SK-N-SH treated with all-trans-retinoic acid at 6 μM for 48 hours (cell line): Measurements from ENCODE around the gene SUGP1.

Source experiments
- ATAC-seq: fragments of 200-7000 bp; cut with Tn5 transposase; 3 replicates; pipeline ENCODE4 v1.9.1; 2020; ENCODE audit warnings: mild to moderate bottlenecking, moderate library complexity
- ARNTL ChIP-seq: fragments of 450-650 bp; formaldehyde crosslinking; IDR thresholded peaks from 2 replicates; pipeline ENCODE4 v1.5.0; 2020; ENCODE audit warnings: low read depth, mild to moderate bottlenecking, moderate library complexity, borderline replicate concordance
- BACH2 ChIP-seq: fragments of 250-450 bp; sonication (Bioruptor Pico); IDR thresholded peaks from 2 replicates; pipeline ENCODE4 v1.9.0; 2021; ENCODE audit warnings: mild to moderate bottlenecking, borderline replicate concordance
- CSDC2 ChIP-seq: fragments of 250-450 bp; sonication (Bioruptor Pico); IDR thresholded peaks from 2 replicates; pipeline ENCODE4 v1.5.0; 2020; ENCODE audit warnings: mild to moderate bottlenecking, moderate library complexity
- ESRRG ChIP-seq: fragments of 250-450 bp; sonication (Bioruptor Pico); IDR thresholded peaks from 2 replicates; pipeline ENCODE4 v1.6.1; 2021; ENCODE audit warnings: mild to moderate bottlenecking
- GLIS3 ChIP-seq: fragments of 250-450 bp; sonication (Bioruptor Pico); IDR thresholded peaks from 2 replicates; pipeline ENCODE4 v1.5.0; 2020; ENCODE audit warnings: mild to moderate bottlenecking, moderate library complexity
- ISL1 ChIP-seq: fragments of 250-450 bp; sonication (Bioruptor Pico); IDR thresholded peaks from 2 replicates; pipeline ENCODE4 v2.1.2; 2022; ENCODE audit warnings: mild to moderate bottlenecking, moderate library complexity
- OSR1 ChIP-seq: fragments of 250-450 bp; sonication (Bioruptor Pico); IDR thresholded peaks from 2 replicates; pipeline ENCODE4 v1.8.0; 2022; ENCODE audit warnings: moderate library complexity, mild to moderate bottlenecking, inconsistent platforms
- PATZ1 ChIP-seq: fragments of 250-450 bp; sonication (Bioruptor Pico); IDR thresholded peaks from 2 replicates; pipeline ENCODE4 v1.8.0; 2020; ENCODE audit warnings: mild to moderate bottlenecking, moderate library complexity, borderline replicate concordance
- POU6F1 ChIP-seq: fragments of 250-450 bp; sonication (Bioruptor Pico); IDR thresholded peaks from 2 replicates; pipeline ENCODE4 v1.8.0; 2021; ENCODE audit warnings: low read depth, mild to moderate bottlenecking, moderate library complexity, borderline replicate concordance
- PPARA ChIP-seq: fragments of 250-450 bp; sonication (Bioruptor Pico); IDR thresholded peaks from 2 replicates; pipeline ENCODE4 v1.5.0; 2020; ENCODE audit warnings: mild to moderate bottlenecking, borderline replicate concordance
- RARB ChIP-seq: fragments of 250-450 bp; sonication (Bioruptor Pico); IDR thresholded peaks from 2 replicates; pipeline ENCODE4 v1.8.0; 2021; ENCODE audit warnings: mild to moderate bottlenecking, moderate library complexity
- SNAI2 ChIP-seq: fragments of 250-450 bp; sonication (Bioruptor Pico); IDR thresholded peaks from 2 replicates; pipeline ENCODE4 v1.5.0; 2020; ENCODE audit warnings: mild to moderate bottlenecking, moderate library complexity
- TCF4 ChIP-seq: fragments of 250-450 bp; sonication (Bioruptor Pico); IDR thresholded peaks from 2 replicates; pipeline ENCODE4 v1.8.0; 2021; ENCODE audit warnings: mild to moderate bottlenecking, moderate library complexity, borderline replicate concordance
- TOX ChIP-seq: fragments of 250-450 bp; sonication (Bioruptor Pico); IDR thresholded peaks from 2 replicates; pipeline ENCODE4 v1.8.0; 2021; ENCODE audit warnings: mild to moderate bottlenecking, moderate library complexity, borderline replicate concordance
- ZC3H10 ChIP-seq: fragments of 250-450 bp; sonication (Bioruptor Pico); IDR thresholded peaks from 2 replicates; pipeline ENCODE4 v1.5.1; 2021; ENCODE audit warnings: mild to moderate bottlenecking, moderate library complexity
- ZFP30 ChIP-seq: fragments of 450-650 bp; formaldehyde crosslinking; IDR thresholded peaks from 2 replicates; pipeline ENCODE4 v1.5.0; 2022; ENCODE audit warnings: mild to moderate bottlenecking, moderate library complexity
- ZNF70 ChIP-seq: fragments of 450-650 bp; formaldehyde crosslinking; IDR thresholded peaks from 2 replicates; pipeline ENCODE4 v1.5.0; 2020; ENCODE audit warnings: mild to moderate bottlenecking, moderate library complexity
- ZNF8 ChIP-seq: fragments of 450-650 bp; formaldehyde crosslinking; IDR thresholded peaks from 2 replicates; pipeline ENCODE4 v1.5.0; 2020; ENCODE audit warnings: mild to moderate bottlenecking, moderate library complexity
- TF ChIP-seq, protein P1 (sequence below): fragments of 250-450 bp; sonication (Bioruptor Pico); IDR thresholded peaks from 2 replicates; pipeline ENCODE4 v1.5.1; 2021; ENCODE audit warnings: mild to moderate bottlenecking, moderate library complexity
- TF ChIP-seq, protein P2 (sequence below): fragments of 250-450 bp; sonication (Bioruptor Pico); IDR thresholded peaks from 2 replicates; pipeline ENCODE4 v1.5.1; 2020; ENCODE audit warnings: low read depth, mild to moderate bottlenecking, moderate library complexity
- TF ChIP-seq, protein P3 (sequence below): fragments of 250-450 bp; sonication (Bioruptor Pico); IDR thresholded peaks from 2 replicates; pipeline ENCODE4 v1.5.0; 2020; ENCODE audit warnings: mild to moderate bottlenecking, moderate library complexity

SUGP1 gene

DNA sequence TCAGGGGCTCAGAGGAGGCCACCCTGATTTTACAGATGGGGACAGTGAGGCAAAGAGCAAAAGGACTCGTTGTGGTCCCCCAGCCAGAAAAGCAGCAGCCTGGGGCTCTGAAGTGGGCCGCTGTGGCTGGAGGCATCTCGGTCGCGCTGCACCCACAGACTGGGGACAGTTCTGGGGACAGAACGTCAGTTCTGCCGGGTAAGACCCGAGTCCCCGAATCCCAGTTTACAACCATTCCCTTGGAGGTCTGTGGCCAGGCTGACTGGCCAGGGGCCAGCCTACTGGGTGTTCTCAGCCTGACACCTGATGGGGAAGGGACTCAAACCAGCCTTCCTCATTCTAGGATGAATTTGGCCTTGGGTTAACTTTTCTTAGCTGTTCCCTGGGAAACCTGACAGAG, 14.1 kb downstream of the SUGP1 start:
- no peak for TF ChIP-seq TCF4 (CRISPR knock-in tag)
- no peak for TF ChIP-seq ZNF8
- TF ChIP-seq, protein P1, sequence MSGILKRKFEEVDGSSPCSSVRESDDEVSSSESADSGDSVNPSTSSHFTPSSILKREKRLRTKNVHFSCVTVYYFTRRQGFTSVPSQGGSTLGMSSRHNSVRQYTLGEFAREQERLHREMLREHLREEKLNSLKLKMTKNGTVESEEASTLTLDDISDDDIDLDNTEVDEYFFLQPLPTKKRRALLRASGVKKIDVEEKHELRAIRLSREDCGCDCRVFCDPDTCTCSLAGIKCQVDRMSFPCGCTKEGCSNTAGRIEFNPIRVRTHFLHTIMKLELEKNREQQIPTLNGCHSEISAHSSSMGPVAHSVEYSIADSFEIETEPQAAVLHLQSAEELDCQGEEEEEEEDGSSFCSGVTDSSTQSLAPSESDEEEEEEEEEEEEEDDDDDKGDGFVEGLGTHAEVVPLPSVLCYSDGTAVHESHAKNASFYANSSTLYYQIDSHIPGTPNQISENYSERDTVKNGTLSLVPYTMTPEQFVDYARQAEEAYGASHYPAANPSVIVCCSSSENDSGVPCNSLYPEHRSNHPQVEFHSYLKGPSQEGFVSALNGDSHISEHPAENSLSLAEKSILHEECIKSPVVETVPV (CRISPR knock-in tag): no peak
- TF ChIP-seq OSR1 (CRISPR knock-in tag): no peak
- no peak for TF ChIP-seq POU6F1 (CRISPR knock-in tag)
- no peak for TF ChIP-seq SNAI2
- TF ChIP-seq ZNF70: no peak
- TF ChIP-seq GLIS3 (CRISPR knock-in tag): no peak
- TF ChIP-seq TOX: no peak
- no peak for TF ChIP-seq PATZ1 (CRISPR knock-in tag)
- no peak for TF ChIP-seq RARB
- TF ChIP-seq CSDC2 (CRISPR knock-in tag): no peak
- TF ChIP-seq ISL1 (CRISPR knock-in tag): no peak
- TF ChIP-seq ZFP30 (CRISPR knock-in tag): no peak
- TF ChIP-seq, protein P2, sequence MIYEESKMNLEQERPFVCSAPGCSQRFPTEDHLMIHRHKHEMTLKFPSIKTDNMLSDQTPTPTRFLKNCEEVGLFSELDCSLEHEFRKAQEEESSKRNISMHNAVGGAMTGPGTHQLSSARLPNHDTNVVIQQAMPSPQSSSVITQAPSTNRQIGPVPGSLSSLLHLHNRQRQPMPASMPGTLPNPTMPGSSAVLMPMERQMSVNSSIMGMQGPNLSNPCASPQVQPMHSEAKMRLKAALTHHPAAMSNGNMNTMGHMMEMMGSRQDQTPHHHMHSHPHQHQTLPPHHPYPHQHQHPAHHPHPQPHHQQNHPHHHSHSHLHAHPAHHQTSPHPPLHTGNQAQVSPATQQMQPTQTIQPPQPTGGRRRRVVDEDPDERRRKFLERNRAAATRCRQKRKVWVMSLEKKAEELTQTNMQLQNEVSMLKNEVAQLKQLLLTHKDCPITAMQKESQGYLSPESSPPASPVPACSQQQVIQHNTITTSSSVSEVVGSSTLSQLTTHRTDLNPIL (CRISPR knock-in tag): no peak
- TF ChIP-seq BACH2 (CRISPR knock-in tag): no peak
- no peak for TF ChIP-seq ARNTL (CRISPR knock-in tag)
- TF ChIP-seq ZC3H10 (CRISPR knock-in tag): no peak
- TF ChIP-seq, protein P3, sequence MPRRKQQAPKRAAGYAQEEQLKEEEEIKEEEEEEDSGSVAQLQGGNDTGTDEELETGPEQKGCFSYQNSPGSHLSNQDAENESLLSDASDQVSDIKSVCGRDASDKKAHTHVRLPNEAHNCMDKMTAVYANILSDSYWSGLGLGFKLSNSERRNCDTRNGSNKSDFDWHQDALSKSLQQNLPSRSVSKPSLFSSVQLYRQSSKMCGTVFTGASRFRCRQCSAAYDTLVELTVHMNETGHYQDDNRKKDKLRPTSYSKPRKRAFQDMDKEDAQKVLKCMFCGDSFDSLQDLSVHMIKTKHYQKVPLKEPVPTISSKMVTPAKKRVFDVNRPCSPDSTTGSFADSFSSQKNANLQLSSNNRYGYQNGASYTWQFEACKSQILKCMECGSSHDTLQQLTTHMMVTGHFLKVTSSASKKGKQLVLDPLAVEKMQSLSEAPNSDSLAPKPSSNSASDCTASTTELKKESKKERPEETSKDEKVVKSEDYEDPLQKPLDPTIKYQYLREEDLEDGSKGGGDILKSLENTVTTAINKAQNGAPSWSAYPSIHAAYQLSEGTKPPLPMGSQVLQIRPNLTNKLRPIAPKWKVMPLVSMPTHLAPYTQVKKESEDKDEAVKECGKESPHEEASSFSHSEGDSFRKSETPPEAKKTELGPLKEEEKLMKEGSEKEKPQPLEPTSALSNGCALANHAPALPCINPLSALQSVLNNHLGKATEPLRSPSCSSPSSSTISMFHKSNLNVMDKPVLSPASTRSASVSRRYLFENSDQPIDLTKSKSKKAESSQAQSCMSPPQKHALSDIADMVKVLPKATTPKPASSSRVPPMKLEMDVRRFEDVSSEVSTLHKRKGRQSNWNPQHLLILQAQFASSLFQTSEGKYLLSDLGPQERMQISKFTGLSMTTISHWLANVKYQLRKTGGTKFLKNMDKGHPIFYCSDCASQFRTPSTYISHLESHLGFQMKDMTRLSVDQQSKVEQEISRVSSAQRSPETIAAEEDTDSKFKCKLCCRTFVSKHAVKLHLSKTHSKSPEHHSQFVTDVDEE: no peak
- no peak for ATAC-seq

DNA sequence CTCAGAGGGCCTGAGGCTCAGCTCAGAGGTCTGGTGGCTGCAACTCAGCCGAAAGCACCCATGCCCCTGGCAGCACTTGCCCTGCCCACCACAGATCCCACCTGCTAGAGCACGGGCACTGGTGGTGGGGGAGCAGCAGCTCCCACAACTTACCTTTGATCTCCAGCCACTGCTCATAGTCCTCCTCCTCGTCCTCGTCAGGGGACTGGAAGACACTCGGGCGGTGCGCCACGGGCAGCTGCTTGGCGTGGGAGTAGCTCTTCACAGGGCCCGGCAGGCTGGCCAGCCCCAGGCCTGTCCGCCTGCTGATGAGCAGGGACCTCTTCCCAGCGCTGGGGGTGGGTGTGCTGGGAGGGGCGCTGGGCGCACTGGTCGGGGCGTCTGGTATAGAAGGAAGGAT, 14.6 kb downstream of the SUGP1 start:
- no peak for TF ChIP-seq RARB
- ATAC-seq: no peak; the same call in 2 of the 3 replicates

DNA sequence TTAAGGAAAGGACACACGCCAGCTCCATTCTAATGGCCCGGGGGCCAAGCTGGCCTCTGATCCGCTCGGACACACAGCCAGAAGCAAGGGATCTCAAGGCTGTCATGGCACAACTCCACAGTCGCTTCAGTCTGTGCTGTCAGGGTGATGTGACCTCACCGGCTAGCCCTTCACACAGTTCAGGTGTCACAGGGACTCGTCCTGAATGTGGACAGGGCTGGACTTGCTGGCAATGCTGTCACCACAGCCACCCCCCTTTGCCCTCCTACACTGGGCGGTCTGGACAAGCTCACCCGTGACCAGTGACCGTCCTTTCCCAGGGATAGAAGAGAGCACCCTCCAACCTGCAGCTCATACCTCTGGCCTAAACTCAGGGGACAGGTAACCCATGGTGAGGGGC, 15.2 kb downstream of the SUGP1 start:
- TF ChIP-seq BACH2 (CRISPR knock-in tag) (no peak), PPARA (no peak), GLIS3 (CRISPR knock-in tag) (no peak), ZNF8 (no peak), PATZ1 (CRISPR knock-in tag) (no peak), ISL1 (CRISPR knock-in tag) (no peak), ESRRG (no peak), SNAI2 (no peak)
- TF ChIP-seq, protein P1 (CRISPR knock-in tag): no peak
- TF ChIP-seq, protein P3: no peak
- ATAC-seq: no peak
